ENCODE measurements around the gene CUBN.

CUBN gene

GRCh38 chr10:16948361-16948760 lies 181.2 kb downstream of the CUBN start:
- no peak overlapping the region for H3K27ac ChIP-seq
- TF ChIP-seq ZFX (IDR thresholded peaks at IDR 0.05; ENCODE audit: borderline replicate concordance), result no peak
- no peak for TF ChIP-seq CTCF (IDR thresholded peaks at IDR 0.05)

- TF ChIP-seq ZFX (IDR thresholded peaks at IDR 0.05; ENCODE audit: borderline replicate concordance) (no peak), CTCF (IDR thresholded peaks at IDR 0.05) (no peak)
- no peak overlapping the region for H3K27ac ChIP-seq
Measured at GRCh38 chr10:16947069-16947468, 182.5 kb downstream of the CUBN start.

GRCh38 chr10:16945593-16945992 lies 184.0 kb downstream of the CUBN start:
- TF ChIP-seq ZFX (IDR thresholded peaks at IDR 0.05; ENCODE audit: borderline replicate concordance) (no peak), CTCF (IDR thresholded peaks at IDR 0.05) (no peak)
- H3K27ac ChIP-seq, result no peak overlapping the region

GRCh38 chr10:16944986-16945385 lies 184.6 kb downstream of the CUBN start:
- no peak overlapping the region for H3K27ac ChIP-seq
- TF ChIP-seq CTCF (IDR thresholded peaks at IDR 0.05) (no peak), ZFX (IDR thresholded peaks at IDR 0.05; ENCODE audit: borderline replicate concordance) (no peak)

- no peak overlapping the region for H3K27ac ChIP-seq
- no peak for TF ChIP-seq ZFX (IDR thresholded peaks at IDR 0.05; ENCODE audit: borderline replicate concordance)
- no peak for TF ChIP-seq CTCF (IDR thresholded peaks at IDR 0.05)
Measured at GRCh38 chr10:16944402-16944801, 185.2 kb downstream of the CUBN start.

- TF ChIP-seq ZFX (IDR thresholded peaks at IDR 0.05; ENCODE audit: borderline replicate concordance), result no peak
- TF ChIP-seq CTCF (IDR thresholded peaks at IDR 0.05), result no peak
- no peak overlapping the region for H3K27ac ChIP-seq
Measured at GRCh38 chr10:16943295-16944285, 186.0 kb downstream of the CUBN start.

GRCh38 chr10:16942381-16943078 lies 187.1 kb downstream of the CUBN start:
- no peak overlapping the region for H3K27ac ChIP-seq
- TF ChIP-seq CTCF (IDR thresholded peaks at IDR 0.05) (no peak), ZFX (IDR thresholded peaks at IDR 0.05; ENCODE audit: borderline replicate concordance) (no peak)

Measured in 22Rv1 (cell line).